ENCODE data around the gene STK31. TPM values are rescaled to one million over a fixed set of nuclear protein-coding genes. Genes with fewer than 3 reads are reported as not detected.
"Not testable (repeated sequence)": the region's sequence is repeated elsewhere in the genome, so short reads cannot be mapped to it uniquely, and the experiment has no call there.

Gene STK31
- total and polyA plus RNA-seq, 10 of the 15 experiments (the other 5 are each of a cell fraction or from before 2014, with no cell fraction given) = 0.08 to 0.49 (median 0.17) TPM; not detected in 1

DNA sequence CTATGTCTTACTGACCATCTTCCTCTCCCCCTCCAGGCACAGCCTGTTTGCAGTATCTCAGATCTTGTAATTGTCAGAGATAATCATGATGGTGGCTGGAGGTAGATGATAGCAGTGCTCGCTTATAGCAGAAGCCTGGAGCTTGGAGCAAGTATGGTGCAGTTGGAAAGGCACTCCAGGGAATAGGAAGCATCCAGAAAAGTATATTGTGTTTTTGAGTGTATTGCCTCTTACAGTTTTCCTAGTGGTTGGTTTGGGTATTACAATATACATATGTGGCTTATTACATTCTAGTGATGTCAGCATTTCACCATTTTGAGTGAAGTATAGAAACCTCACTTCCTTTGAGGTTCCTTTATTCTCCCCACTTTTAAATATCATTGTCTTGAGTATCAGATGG is 101.5 kb downstream of the STK31 start:
- POLR2A ChIA-PET = no interaction called here

GRCh38 chr7:23828125-23828524 is 118.1 kb downstream of the STK31 start:
- H3K36me3 ChIP-seq (ENCODE audit: control insufficient read depth in 2 of 2, insufficient read depth in 2 of 2, low read length in 1 of 2); H3K79me2 ChIP-seq (ENCODE audit: control insufficient read depth, insufficient read depth, low read length); POLR2A ChIA-PET; intact Hi-C loops (cut with micrococcal nuclease; ENCODE audit: unreplicated experiment); BruUV-seq (replicated peaks); in situ Hi-C loops (cut with MboI); RAD21 ChIA-PET (ENCODE audit: unreplicated experiment); H3K4me1 ChIP-seq (ENCODE audit: control insufficient read depth, insufficient read depth, low read length); H3K4me3 ChIP-seq; ATAC-seq; SMC1A ChIA-PET (ENCODE audit: uncharacterized antibody, unreplicated experiment); CTCF ChIA-PET; H2AFZ ChIP-seq (ENCODE audit: control insufficient read depth, low read depth, low read length); H3K27ac ChIP-seq (ENCODE audit: control insufficient read depth, insufficient read depth); H4K20me1 ChIP-seq (ENCODE audit: control insufficient read depth, insufficient read depth); H3K4me2 ChIP-seq (ENCODE audit: control insufficient read depth, insufficient read depth); H3K9ac ChIP-seq (ENCODE audit: control insufficient read depth, insufficient read depth, low read length); DNase-seq (ENCODE audit: low read depth, low spot score); FAIRE-seq; H3K9me3 ChIP-seq (replicated peaks; ENCODE audit: control insufficient read depth, insufficient read depth, low read length); H3K27me3 ChIP-seq (replicated peaks in 1 of 2; ENCODE audit: control insufficient read depth in 2 of 2, insufficient read depth in 2 of 2, low read length in 1 of 2): not testable (repeated sequence)
- WGBS (ENCODE audit: insufficient coverage, insufficient replicate concordance, low lambda C conversion rate, missing lambda C conversion rate) = 63% methylated on average over 10 of the region's 10 CpGs

More for the DNA sequence above, 101.5 kb downstream of the STK31 start:
- no peak overlapping the region for H3K9ac ChIP-seq (ENCODE audit: control insufficient read depth, insufficient read depth, low read length)
- no peaks in the 10 kb centered on the region for H3K4me1 ChIP-seq (ENCODE audit: control insufficient read depth, insufficient read depth, low read length)
- no peak overlapping the region for H2AFZ ChIP-seq (ENCODE audit: control insufficient read depth, low read depth, low read length)
- no peak for DNase-seq (ENCODE audit: low read depth, low spot score)
- FAIRE-seq = no peak
- ATAC-seq = no peak
- TF ChIP-seq CTCF (IDR thresholded peaks at IDR 0.05 in 2 of 3, conservative IDR thresholded peaks at IDR 0.05 in 1 of 3; ENCODE audit: control insufficient read depth in 2 of 3, extremely low read depth in 1 of 3, insufficient read depth in 1 of 3, low read depth in 3 of 3, low read length in 3 of 3) (peak in 2 of 3 experiments; percentile 6 to 28; a peak in 2 of 6 replicates), CEBPB (IDR thresholded peaks at IDR 0.05; ENCODE audit: borderline replicate concordance in 1 of 2, low read depth in 2 of 2, low read length in 2 of 2) (no peak)
- no peaks in the 10 kb centered on the region for H3K79me2 ChIP-seq (ENCODE audit: control insufficient read depth, insufficient read depth, low read length)
- CTCF ChIA-PET = no interaction called here
- no peak overlapping the region for H3K4me3 ChIP-seq
- RAD21 ChIA-PET (ENCODE audit: unreplicated experiment) = no interaction called here
- no TSS peak for BruUV-seq (replicated peaks)
- H3K9me3 ChIP-seq (replicated peaks; ENCODE audit: control insufficient read depth, insufficient read depth, low read length) = no peaks in the 10 kb centered on the region
- in situ Hi-C loops (cut with MboI) = no loop called here
- no peak overlapping the region for H3K27ac ChIP-seq (ENCODE audit: control insufficient read depth, insufficient read depth)
- no peaks in the 10 kb centered on the region; a peak in 1 of 4 replicates for H3K27me3 ChIP-seq (replicated peaks in 1 of 2; ENCODE audit: control insufficient read depth in 2 of 2, insufficient read depth in 2 of 2, low read length in 1 of 2)
- no peak overlapping the region for H3K4me2 ChIP-seq (ENCODE audit: control insufficient read depth, insufficient read depth)
- intact Hi-C loops (cut with micrococcal nuclease; ENCODE audit: unreplicated experiment) = no loop called here
- H4K20me1 ChIP-seq (ENCODE audit: control insufficient read depth, insufficient read depth) = no peaks in the 10 kb centered on the region
- 89% methylated on average over 1 of the region's 1 CpG for WGBS (ENCODE audit: insufficient coverage, insufficient replicate concordance, low lambda C conversion rate, missing lambda C conversion rate)
- SMC1A ChIA-PET (ENCODE audit: uncharacterized antibody, unreplicated experiment) = no interaction called here
- no peaks in the 10 kb centered on the region for H3K36me3 ChIP-seq (ENCODE audit: control insufficient read depth in 2 of 2, insufficient read depth in 2 of 2, low read length in 1 of 2)

- H3K27ac ChIP-seq (ENCODE audit: control insufficient read depth, insufficient read depth); DNase-seq (ENCODE audit: low read depth, low spot score); BruUV-seq (replicated peaks); ATAC-seq; H4K20me1 ChIP-seq (ENCODE audit: control insufficient read depth, insufficient read depth); H3K9ac ChIP-seq (ENCODE audit: control insufficient read depth, insufficient read depth, low read length); intact Hi-C loops (cut with micrococcal nuclease; ENCODE audit: unreplicated experiment); RAD21 ChIA-PET (ENCODE audit: unreplicated experiment); in situ Hi-C loops (cut with MboI); H3K36me3 ChIP-seq (ENCODE audit: control insufficient read depth in 2 of 2, insufficient read depth in 2 of 2, low read length in 1 of 2); SMC1A ChIA-PET (ENCODE audit: uncharacterized antibody, unreplicated experiment); H3K9me3 ChIP-seq (replicated peaks; ENCODE audit: control insufficient read depth, insufficient read depth, low read length); CTCF ChIA-PET; H3K27me3 ChIP-seq (replicated peaks in 1 of 2; ENCODE audit: control insufficient read depth in 2 of 2, insufficient read depth in 2 of 2, low read length in 1 of 2); H3K4me2 ChIP-seq (ENCODE audit: control insufficient read depth, insufficient read depth); H3K4me3 ChIP-seq; H2AFZ ChIP-seq (ENCODE audit: control insufficient read depth, low read depth, low read length); POLR2A ChIA-PET; FAIRE-seq; H3K79me2 ChIP-seq (ENCODE audit: control insufficient read depth, insufficient read depth, low read length); H3K4me1 ChIP-seq (ENCODE audit: control insufficient read depth, insufficient read depth, low read length): not testable (repeated sequence)
- WGBS (ENCODE audit: insufficient coverage, insufficient replicate concordance, low lambda C conversion rate, missing lambda C conversion rate) = 2% methylated on average over 4 of the region's 4 CpGs
These were observed 122.7 kb downstream of the STK31 start for GRCh38 chr7:23832733-23833132.

All from GM12878 (cell line).